HEK293 (cell line): ENCODE results near the gene RAB7B.

Experiments used
- BCL11A ChIP-seq: fragments of 450-650 bp; formaldehyde crosslinking; IDR thresholded peaks from 2 replicates; pipeline ENCODE4 v1.5.1; 2016; ENCODE audit warnings: low read depth, missing biosample characterization, missing genetic modification characterization
- ZBTB8A ChIP-seq: fragments of 450-650 bp; formaldehyde crosslinking; IDR thresholded peaks from 2 replicates; pipeline ENCODE4 v1.5.1; 2016; ENCODE audit warnings: missing biosample characterization, missing genetic modification characterization
- ZNF585B ChIP-seq: fragments of 450-650 bp; formaldehyde crosslinking; IDR thresholded peaks from 2 replicates; pipeline ENCODE4 v1.5.1; 2016; ENCODE audit warnings: missing biosample characterization, missing genetic modification characterization

DNA sequence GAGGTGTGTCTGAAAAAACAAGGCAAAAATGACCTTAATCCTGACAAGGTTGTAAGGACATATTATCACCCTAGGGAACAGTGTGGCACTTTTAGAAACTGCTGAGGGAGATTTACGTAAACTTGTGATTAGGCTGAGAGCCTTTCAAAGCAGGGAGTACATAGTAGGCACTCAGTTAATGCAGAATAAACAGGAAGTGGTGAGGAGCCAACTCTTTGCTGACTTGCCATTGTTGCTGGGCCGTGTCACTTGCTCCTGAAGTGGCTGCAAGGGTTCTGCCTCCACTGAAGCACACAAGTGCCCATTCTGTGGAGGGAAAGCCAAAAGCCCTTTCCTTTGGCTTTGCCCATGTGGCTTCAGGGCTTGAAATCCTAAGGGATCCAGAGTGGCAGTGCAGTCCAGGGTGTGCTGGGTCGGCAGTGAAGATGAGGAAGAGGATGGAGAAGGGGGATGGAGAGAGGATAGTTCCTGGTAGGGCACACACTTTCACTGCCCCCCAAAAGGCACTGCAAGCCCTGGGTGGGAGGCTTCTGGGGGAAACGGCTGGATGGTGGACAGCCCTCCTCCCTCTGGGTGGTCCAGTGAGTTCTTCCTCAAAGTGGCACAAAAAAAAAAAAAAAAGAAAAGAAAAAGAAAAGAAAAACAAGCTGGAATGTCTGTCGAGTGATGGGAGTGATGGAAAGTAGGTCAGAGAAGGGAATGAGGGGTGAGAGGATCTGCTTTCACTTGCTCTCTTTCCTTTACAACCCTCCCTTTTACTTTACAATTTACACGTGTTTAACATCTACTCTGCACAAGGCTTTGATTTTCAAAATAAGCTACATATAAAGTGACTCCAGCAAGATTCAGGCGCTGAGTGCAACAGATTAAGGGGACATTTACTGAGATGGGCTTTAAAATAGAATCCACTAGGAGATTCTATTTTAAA lies 36.1 kb upstream of the RAB7B start:
- TF ChIP-seq ZBTB8A (tag by site-specific recombination) (no peak), BCL11A (tag by site-specific recombination) (no peak), ZNF585B (no peak)
